Breast epithelium (tissue), 3 donors: ENCODE data around the gene ISL2.

ENCODE experiments used
- CTCF ChIP-seq, 3 donors: fragments of 450-650 bp; IDR thresholded peaks; one replicate each; pipeline ENCODE4 v1.5.1; 2016 to 2017; ENCODE audit warnings: antibody characterized with exemption in 3 of 3, mild to moderate bottlenecking in 3 of 3, moderate library complexity in 3 of 3
- POLR2A ChIP-seq: fragments of 450-650 bp; IDR thresholded peaks from one replicate; pipeline ENCODE4 v1.6.1; 2016; ENCODE audit warnings: antibody characterized with exemption, mild to moderate bottlenecking, moderate library complexity
- POLR2AphosphoS5 ChIP-seq, 3 donors: sonication (generic); formaldehyde crosslinking; IDR thresholded peaks; one replicate each; pipeline ENCODE4 v1.6.1; 2017; ENCODE audit warnings: antibody characterized with exemption in 3 of 3

DNA sequence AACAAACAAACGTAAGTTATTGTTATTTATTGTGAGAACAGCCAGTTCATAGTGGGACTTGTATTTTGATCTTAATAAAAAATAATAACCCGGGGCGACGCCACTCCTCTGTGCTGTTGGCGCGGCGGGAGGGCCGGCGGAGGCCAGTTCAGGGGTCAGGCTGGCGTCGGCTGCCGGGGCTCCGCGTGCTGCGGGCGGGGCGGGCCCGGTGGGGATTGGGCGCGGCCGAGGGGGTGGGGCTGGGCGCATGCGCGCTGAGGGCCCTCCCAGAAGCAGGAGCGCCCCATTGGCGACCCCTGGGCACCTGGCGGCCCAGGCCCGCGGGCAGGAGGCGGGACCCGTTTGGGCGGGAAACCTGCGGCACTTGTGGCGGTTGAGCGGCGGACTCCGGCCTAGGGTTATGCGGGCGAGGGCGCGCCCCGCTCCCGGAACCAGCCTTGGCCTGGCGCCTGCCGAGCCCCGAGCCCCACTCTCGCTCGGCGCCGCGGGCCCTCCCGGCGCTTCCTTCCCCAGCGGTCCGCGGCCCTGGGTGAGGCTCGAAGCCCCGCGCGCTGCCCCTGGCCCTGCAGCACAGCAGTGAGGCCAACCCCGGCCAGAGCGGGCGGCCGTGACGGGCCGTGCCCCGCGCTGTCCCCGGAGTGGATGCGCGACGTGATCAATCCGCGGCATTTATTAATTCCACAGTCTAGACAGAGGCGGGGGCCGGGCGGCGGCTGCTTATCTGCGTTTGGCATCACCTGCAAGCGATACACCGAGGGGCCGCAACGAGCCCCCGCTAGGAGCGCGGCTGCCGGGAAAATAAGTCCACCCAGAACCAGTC lies 6.0 kb downstream of the ISL2 start:
- TF ChIP-seq CTCF (IDR thresholded peaks at IDR 0.05): no peak
- no peak for TF ChIP-seq POLR2A
- TF ChIP-seq POLR2AphosphoS5 (IDR thresholded peaks at IDR 0.05): no peak
